ENCODE results near the gene PPP1R37. TPM values are rescaled to one million over a fixed set of nuclear protein-coding genes. Genes with fewer than 3 reads are reported as not detected.

The PPP1R37 gene
- total and polyA plus RNA-seq, 4 donors: 1.8 to 10.4 (median 9.3) TPM

- Histone ChIP-seq H3K27me3 (ENCODE audit: control insufficient read depth in 4 of 4, insufficient read depth in 4 of 4, low read length in 3 of 4) (no peaks in the 10 kb centered on the region), H3K4me1 (ENCODE audit: control insufficient read depth in 4 of 4, insufficient read depth in 4 of 4, low read length in 3 of 4) (no peaks in the 10 kb centered on the region), H3K9me3 (ENCODE audit: control insufficient read depth in 4 of 4, low read length in 3 of 4) (no peaks in the 10 kb centered on the region), H3K4me3 (ENCODE audit: low read depth in 1 of 3, low read length in 3 of 3) (no peak overlapping the region), H3K27ac (ENCODE audit: low read depth in 1 of 2, low read length in 2 of 2) (no peak overlapping the region), H3K9ac (ENCODE audit: low read depth in 1 of 2, low read length in 2 of 2) (no peak overlapping the region), H3K36me3 (ENCODE audit: control insufficient read depth in 4 of 4, insufficient read depth in 3 of 4, low read depth in 1 of 4, low read length in 3 of 4) (peaks cover 0 to 3% (median 0%) of the 10 kb centered on the region in 4 donors)
- DNase-seq (ENCODE audit: low spot score): no peak
- 91% methylated on average over 11 of the region's 11 CpGs for WGBS
- TF ChIP-seq RXRA (IDR thresholded peaks at IDR 0.05): no peak
- no peak for TF ChIP-seq HNF4G (IDR thresholded peaks at IDR 0.05)
- TF ChIP-seq, protein P1, sequence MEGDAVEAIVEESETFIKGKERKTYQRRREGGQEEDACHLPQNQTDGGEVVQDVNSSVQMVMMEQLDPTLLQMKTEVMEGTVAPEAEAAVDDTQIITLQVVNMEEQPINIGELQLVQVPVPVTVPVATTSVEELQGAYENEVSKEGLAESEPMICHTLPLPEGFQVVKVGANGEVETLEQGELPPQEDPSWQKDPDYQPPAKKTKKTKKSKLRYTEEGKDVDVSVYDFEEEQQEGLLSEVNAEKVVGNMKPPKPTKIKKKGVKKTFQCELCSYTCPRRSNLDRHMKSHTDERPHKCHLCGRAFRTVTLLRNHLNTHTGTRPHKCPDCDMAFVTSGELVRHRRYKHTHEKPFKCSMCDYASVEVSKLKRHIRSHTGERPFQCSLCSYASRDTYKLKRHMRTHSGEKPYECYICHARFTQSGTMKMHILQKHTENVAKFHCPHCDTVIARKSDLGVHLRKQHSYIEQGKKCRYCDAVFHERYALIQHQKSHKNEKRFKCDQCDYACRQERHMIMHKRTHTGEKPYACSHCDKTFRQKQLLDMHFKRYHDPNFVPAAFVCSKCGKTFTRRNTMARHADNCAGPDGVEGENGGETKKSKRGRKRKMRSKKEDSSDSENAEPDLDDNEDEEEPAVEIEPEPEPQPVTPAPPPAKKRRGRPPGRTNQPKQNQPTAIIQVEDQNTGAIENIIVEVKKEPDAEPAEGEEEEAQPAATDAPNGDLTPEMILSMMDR (IDR thresholded peaks at IDR 0.05; ENCODE audit: low read depth, low read length, missing input control): no peak
- TF ChIP-seq, protein P2, sequence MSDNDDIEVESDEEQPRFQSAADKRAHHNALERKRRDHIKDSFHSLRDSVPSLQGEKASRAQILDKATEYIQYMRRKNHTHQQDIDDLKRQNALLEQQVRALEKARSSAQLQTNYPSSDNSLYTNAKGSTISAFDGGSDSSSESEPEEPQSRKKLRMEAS (IDR thresholded peaks at IDR 0.05): no peak
- TF ChIP-seq YY1 (IDR thresholded peaks at IDR 0.05): no peak
- TF ChIP-seq SP1 (IDR thresholded peaks at IDR 0.05): no peak
- no peak for TF ChIP-seq GABPA (IDR thresholded peaks at IDR 0.05 in 1 of 2, conservative IDR thresholded peaks at IDR 0.05 in 1 of 2)
- TF ChIP-seq, protein P3, sequence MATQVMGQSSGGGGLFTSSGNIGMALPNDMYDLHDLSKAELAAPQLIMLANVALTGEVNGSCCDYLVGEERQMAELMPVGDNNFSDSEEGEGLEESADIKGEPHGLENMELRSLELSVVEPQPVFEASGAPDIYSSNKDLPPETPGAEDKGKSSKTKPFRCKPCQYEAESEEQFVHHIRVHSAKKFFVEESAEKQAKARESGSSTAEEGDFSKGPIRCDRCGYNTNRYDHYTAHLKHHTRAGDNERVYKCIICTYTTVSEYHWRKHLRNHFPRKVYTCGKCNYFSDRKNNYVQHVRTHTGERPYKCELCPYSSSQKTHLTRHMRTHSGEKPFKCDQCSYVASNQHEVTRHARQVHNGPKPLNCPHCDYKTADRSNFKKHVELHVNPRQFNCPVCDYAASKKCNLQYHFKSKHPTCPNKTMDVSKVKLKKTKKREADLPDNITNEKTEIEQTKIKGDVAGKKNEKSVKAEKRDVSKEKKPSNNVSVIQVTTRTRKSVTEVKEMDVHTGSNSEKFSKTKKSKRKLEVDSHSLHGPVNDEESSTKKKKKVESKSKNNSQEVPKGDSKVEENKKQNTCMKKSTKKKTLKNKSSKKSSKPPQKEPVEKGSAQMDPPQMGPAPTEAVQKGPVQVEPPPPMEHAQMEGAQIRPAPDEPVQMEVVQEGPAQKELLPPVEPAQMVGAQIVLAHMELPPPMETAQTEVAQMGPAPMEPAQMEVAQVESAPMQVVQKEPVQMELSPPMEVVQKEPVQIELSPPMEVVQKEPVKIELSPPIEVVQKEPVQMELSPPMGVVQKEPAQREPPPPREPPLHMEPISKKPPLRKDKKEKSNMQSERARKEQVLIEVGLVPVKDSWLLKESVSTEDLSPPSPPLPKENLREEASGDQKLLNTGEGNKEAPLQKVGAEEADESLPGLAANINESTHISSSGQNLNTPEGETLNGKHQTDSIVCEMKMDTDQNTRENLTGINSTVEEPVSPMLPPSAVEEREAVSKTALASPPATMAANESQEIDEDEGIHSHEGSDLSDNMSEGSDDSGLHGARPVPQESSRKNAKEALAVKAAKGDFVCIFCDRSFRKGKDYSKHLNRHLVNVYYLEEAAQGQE (IDR thresholded peaks at IDR 0.05): no peak
- no peak for TF ChIP-seq EGR1 (IDR thresholded peaks at IDR 0.05; ENCODE audit: low read depth in 2 of 2)
- no peak for TF ChIP-seq NR2F2 (IDR thresholded peaks at IDR 0.05)
- TF ChIP-seq HNF4A (conservative IDR thresholded peaks at IDR 0.05): no peak
- TF ChIP-seq, protein P4, sequence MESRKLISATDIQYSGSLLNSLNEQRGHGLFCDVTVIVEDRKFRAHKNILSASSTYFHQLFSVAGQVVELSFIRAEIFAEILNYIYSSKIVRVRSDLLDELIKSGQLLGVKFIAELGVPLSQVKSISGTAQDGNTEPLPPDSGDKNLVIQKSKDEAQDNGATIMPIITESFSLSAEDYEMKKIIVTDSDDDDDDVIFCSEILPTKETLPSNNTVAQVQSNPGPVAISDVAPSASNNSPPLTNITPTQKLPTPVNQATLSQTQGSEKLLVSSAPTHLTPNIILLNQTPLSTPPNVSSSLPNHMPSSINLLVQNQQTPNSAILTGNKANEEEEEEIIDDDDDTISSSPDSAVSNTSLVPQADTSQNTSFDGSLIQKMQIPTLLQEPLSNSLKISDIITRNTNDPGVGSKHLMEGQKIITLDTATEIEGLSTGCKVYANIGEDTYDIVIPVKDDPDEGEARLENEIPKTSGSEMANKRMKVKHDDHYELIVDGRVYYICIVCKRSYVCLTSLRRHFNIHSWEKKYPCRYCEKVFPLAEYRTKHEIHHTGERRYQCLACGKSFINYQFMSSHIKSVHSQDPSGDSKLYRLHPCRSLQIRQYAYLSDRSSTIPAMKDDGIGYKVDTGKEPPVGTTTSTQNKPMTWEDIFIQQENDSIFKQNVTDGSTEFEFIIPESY (IDR thresholded peaks at IDR 0.05): no peak
- no peak for TF ChIP-seq FOXA2 (IDR thresholded peaks at IDR 0.05)
- TF ChIP-seq ATF3 (IDR thresholded peaks at IDR 0.05): no peak
- no peak for TF ChIP-seq RAD21 (IDR thresholded peaks at IDR 0.05)
Observed at GRCh38 chr19:45138303-45138751, 45.3 kb downstream of the PPP1R37 start.
